CD4-positive, alpha-beta T cell treated with Interleukin-10 for 1 hour (primary cell): Measurements from ENCODE around the gene HOMER3.

Source experiments
- DNase-seq: peaks from one replicate; pipeline ENCODE4 v3.0.0-alpha.2; 2020

HOMER3 gene

DNA sequence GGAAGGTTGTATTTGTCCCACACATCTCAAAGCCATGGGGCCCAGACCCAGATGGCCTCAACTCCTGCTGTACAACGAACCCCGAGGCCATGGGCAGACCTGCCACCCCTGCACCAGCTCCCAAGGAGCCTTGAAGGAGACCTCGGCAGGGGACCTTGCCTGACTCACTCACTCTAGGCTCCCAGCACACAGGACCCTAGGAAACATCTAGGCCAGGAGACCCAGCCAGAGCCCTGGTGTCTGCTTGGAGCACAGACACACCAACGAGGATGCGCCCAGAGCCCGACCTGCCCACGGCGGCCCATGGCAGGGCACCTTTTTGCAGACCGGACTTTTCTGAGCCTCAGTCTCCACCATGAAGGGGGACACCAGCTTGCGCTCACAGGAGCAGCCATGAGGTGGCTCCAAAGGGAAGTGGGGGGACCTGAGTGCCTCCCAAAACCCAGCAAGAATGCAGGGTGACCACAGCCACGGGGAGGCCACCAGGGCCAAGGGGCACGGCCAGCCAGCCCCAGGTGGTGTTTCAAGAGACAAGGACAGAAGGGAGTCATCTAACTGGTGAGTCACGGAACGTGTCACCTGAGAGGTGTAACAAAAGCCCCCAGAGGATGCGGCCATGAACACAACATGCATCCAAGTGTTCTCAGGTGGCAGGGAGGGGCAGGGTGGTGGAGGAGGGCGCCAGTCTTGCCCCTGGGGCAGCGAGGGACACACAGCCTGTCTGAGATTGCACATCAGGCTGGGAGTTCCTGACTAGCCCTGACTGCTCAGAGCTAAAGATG, 40.1 kb downstream of the HOMER3 start:
- DNase-seq: no peak

DNA sequence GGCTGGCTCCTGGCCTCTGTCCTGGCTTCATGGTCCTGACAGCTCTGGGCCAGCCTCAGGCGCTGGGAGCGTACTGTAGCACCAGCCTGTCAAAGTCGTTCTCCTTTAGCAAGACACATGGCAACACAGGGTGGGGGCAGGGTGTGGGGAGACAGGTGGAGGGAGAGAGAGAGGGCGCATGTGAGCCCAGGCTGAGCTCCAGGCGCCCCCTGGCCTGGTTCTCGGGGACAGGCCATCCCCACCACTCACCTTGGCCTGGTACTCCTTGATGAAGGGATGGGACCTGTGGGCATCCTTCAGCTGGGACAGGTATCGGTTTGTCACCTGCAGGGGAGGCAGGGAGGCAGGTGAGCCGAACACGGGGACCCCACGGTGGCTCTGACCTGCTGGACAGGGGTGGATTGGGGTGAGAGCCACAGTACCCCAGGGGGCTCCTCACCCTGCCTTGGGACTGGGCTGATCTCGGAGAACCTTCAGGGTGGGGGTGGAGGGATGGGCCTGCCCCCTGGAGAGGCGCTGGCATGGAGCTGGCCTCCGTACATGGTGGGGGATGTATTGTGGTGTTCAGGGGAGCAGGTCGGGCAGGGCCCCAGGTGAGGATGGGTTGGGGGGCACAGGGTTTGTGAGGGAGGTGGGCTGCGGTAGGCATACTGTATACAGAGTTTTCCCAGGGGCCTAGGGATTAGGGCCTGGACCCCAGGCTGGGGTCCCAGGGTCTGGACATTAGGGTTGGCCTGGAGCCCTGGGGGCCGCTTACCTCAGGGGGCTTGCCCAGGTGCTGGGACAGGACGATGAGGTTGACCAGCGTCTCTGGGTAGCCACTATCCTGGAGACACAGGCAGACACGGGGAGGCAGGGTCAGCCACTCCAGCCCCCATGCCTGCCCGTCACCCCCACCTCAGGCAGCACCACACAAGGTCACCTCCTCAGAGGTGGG, 41.1 kb downstream of the HOMER3 start:
- no peak for DNase-seq

DNA sequence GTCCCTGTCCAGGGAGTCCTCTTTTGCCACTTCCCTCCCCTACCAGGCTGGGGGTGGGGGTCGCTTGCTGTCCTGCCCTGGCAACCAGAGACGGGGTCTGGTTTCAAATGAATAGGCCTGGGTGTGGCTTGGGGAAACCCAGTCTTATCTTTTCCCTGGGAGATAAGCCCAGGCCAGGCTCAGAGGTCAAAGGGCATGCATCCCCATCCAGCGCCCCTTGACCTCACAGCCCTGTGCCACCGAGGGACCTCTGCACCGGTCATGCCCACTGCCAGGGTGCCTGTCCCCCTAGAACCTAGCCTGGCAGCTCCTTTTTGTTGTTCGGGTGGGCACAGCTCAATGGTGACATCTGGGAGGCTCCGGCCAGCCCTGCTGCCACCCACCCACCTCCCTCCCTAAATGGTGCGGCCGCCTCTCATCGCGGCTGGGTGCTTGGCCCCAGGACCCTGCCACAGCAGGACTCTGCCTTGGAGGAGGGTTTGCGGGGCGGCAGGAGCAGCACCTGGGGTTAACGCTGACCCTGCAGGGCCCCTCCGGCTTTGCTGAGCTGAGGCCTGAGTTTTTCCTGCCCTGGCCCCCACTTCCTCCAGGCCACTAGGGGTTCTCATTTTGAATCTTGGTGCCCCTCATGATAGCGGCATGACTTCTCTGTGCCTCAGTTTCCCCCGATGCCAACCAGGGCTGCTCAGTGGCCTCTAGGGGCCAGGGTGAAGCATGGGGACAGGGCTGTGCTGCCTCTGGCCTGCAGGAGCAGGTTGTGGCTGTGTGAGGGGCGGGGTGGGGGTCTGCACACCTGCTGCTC, 42.2 kb downstream of the HOMER3 start:
- no peak for DNase-seq

DNA sequence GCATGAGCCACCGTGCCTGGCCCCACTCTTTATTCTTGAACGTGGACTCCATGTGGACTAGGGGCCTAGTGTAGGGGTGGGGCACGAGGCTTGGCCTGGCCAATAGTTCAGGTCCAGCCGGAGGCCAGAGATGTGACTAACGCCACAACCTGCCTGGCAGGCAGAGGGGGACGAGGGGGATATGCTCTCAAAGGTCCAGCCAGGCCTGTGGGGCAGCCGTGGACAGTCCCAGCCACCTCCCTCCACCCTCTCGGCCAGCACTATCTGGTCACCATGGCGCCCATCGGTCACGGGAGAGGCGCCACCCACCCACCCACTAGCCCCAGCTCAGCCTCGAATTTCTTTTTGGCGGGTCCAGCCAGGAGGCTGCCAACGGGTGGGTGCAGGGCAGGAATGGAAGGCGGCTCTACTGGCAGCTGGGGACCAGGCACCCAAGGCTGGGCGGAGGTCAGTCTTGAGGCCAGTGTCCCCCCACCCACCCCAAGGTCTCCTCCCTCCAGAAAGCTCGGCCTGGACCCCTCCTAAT, 42.9 kb downstream of the HOMER3 start:
- DNase-seq: no peak

DNA sequence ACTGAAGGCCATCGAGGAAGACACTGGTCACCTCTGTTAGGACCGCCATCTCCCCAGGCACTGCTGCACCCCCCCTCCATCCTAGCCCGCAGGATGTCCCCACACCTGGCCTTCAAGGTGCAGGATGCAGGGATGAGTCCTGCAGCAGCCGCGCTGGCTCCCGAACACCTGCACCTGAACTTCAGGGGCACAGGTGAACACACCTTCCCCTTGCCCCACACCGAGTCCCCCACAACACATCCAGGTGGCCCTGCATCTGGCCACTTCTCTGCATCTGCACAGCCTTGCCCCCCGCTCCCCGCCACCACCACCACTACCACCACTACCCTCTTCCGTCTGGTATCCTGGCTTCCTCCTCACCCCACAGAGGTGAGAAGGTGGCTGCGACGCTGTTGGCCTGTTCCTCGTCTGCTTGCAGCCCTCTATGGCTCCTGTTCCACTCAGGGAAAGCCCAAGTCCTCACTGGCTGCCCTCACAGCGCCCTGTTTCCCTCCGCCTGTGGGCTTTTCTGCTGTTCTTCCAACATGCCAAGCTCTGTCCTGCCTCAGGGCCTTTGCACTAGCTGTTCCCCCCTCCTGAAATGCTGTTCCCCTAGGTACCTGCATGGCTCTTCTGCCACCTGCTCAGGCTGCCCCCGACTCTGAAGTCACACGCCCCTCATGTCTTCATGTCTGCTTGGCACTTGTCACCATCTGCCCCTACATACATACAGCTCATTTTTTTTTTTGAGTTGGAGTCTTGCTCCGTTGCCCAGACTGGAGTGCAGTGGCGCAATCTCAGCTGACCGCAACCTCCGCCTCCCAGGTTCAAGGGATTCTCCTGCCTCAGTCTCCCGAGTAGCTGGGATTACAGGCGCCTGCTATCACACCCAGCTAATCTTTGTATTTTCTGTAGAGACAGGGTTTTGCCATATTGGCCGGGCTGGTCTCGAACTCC, 43.7 kb downstream of the HOMER3 start:
- no peak for DNase-seq

DNA sequence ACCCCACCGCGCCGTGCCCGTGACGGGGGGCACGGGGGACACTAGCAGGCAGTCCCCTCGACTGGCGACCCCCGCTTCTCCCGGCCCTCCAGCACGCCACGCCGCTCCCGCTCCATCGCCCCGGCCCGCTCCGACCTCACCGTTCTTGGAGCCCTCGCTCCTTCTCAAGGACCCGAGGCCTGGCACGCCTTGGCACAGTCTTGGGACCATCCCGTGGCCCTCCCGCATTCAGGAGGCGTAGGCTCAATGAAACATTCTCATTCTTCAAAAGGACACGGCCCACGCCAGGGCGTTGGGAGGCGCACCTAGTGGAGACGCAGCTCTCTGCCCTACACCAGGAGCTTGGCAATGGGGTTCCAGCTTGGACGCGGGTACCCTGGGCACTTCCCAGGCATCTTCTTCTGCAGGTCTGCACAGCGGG, 44.6 kb downstream of the HOMER3 start:
- no peak for DNase-seq

DNA sequence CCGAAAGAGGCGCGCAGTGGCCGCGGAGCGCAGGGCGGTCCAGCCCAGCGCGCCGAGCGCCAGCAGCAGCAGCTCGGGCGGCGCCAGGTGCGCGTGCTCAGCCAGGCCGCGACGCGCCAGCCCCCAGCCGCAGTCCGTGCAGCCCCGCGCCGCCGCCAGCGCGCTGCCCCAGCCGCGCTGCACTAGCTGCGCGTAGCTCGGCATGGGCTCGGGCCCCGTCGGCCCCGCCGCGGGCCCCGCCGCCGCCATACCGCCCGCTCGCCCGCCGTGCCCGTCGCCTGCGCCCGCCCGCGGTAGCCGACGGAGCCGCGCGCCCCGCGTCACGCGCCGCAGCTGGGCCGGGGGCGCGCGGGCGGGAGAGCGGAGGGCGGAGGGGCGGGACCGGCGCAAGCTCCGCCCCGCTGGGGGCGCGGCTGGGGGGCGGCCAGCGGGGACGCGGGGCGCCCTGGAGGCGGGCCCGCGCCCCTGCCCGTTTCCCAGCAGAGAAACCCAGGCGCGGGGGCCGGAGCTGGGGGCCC, 45.1 kb downstream of the HOMER3 start, which contains the start of gene CERS1:
Gene CERS1 (minus strand): TSS at position 335 of the 518 bp plus-strand sequence. CDS start 86 bp downstream, at position 249.
- DNase-seq: no peak

DNA sequence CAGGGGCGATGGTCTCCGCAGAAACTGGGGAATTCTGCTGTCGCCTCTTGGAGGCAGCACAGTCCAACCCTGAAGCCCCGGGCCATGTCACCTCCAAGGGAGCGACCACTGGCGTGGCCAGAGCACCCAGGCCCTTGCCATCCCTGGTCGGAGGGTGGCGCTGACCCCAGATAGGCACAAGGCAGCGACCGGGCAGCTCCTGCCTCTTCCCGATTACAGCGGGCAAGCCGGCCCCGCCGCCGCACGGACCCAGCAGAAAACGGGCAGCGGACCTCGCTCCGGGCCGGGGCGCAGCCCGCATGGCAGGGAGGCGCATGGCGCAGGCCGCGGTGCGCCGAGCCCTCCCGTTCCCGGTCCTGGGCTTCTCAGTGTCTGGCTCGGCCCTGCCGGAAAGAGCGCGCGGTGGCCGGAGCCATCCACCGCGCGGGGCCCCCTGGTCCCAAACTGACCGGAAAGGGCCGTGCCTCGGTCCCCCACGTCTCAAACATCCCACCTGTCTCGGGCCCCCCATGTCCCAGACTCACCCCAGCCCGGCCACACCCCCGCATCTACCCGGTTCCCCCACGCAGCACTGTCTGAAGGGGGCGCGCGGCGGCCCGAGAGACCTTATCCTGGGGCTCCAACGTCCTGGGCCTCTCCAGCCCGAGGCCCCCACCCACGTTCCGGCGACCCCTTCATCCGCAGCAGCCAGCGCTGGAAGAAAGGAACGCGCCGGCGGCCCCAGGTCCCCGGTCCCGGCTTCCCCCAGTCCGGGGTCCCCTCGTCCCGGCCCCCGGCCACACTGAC, 45.8 kb downstream of the HOMER3 start:
- no peak for DNase-seq

DNA sequence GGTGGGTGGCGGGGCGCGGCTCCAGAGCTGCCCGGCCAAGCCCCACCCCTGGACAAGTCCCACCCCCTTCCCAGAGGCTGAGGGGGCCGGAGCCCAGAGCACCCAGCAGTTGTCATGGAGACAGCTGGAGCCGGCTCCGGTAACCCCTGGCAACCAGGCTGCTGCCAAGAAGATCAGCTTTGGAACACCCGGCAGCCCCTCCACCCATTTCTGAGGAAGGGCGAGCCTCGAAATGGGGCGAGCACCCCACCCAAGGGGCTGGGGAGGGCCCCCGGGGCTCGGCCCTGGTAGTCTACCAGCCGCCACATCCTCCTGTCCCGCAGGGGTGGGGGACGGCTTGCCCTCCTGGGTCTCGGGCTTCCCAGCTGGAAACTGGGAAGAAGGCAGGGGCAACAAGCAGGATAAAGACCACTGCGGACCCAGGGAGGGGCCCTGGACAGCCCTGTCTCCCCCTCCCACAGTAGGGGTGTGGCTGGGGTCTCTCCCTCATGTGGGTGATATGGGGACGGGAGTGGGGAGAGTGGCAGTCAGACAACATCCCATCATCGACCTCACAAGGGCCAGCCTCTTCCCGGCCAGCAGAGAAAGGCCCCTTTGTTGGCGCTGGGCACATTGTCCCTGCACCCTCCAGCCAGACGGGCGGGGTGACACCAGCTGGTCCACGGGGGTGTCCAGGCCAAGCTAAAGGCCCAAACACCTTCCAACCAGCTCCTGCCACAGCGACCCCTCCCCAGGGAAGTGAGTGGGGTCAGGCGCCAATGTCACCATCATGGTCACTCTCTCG, 46.6 kb downstream of the HOMER3 start:
- no peak for DNase-seq

DNA sequence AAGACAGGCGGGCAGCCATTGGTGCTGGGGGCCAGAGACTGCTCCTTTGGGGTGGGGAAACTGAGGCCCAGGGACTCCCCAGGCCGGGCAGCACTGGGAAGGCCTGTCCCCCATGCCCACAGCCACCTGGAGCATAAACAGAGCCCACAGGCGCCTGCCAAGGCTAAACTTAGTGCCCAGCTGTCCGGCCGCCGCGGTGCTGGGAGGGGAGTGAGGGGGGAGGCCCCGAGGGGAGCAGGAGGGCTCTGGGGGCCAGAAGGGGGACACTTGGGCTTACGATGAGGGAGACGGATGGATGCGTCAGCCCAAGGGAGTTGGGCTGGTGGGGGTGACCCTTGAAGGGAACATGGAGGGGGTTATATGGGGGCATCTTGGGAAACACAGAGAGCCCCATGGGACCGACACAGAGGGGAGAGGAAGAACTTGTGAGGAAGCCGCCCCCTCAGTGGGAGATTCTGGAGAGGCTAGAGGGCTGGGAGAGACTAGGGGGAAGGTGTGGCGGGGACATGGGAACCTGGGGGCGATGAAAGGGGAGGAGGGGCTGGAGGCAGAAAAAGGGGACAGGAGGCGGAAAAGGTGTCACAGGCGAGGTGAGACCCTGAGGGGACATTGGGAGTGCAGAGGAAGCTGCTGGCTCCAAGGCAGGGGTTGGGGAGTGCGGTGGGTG, 47.3 kb downstream of the HOMER3 start:
- DNase-seq: no peak

DNA sequence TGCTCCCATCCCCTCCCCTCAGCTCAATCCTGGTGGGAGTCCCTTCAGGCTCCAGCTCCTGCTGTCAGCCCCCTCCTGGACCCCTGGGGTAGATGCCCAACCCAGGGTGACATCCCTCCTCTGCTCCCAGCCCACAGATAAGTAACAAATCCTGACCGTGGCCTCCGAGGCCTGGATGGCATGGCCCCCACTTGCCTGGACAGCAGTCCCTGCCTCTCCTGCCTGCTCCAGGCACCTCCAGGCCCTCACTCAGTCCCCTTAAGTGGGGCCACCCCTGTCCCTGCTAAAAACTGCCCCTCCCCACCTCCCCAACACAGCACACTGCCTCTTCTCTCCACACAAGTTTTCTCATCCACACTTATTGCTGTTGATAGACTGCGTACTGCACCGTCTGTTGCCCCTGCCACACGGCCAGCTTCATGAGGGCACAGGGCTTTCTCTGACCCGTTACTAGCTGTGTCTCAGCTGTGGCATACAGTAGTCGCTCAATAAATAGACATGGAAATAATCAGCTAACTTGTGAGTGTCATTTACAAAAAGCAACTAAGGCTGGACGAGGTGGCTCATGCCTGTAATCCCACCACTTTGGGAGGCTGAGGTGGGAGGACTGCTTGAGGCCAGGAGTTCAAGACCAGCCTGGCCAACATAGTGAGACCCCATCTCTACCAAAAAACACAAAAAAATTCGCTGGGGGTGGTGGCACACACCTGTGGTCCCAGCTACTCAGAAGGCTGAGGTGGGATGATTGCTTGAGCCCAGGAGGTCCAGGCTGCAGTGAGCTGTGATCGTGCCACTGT, 50.9 kb downstream of the HOMER3 start:
- DNase-seq: no peak

DNA sequence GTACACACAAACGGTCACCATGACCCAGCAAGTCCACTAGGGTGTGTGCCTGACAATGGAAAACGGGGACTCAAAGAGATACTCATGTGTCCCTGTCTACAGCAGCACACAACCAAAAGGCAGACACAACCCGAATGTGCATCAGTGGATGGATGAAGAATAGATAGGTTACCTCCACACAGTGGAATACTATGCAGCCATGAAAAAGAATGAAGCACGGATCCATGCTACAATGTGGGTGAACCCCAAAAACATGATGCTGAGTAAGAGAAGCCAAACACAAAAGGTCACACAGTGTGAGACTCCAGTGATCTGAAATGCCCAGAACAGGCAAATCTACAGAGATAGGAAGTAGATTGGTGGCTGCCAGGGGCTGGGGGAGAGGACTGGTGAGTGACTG, 54.0 kb downstream of the HOMER3 start:
- no peak for DNase-seq

DNA sequence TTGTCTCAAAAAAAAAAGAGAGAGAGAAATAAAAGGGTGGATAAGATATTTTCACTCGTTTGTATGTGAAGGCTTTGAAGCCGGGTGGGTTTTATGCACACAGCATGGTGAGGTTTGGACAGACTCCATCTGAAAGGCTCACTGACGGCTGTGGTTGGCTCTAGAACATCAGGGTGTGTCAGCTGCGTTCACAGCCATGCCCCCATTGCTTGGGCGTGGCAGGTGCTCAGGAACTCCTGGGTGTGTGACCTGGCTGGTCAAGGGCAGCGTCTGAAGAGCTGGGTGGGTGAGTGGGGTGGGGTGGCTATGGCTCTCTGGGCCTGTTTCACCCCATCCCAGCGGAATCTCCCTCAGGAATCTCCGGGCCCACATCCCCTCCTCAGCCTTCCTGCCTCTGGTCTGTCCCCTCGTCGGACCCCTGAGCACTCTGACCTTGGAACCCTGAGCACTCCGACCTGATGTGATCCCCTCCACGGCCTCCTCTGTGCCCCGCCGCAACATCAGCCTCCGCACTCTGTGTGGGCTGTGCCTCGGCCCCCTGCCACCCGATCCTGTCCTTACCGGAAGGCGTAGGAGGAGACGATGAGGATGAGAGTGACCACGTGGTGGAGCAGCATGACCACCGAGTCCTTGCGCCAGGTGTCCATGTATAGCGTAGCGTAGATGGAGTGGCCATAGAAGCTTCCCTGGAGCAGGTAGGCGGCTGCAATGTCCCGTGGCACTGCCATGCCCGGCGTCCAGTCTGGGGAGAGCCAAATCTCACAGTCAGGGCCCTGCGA, 57.3 kb downstream of the HOMER3 start:
- no peak for DNase-seq

DNA sequence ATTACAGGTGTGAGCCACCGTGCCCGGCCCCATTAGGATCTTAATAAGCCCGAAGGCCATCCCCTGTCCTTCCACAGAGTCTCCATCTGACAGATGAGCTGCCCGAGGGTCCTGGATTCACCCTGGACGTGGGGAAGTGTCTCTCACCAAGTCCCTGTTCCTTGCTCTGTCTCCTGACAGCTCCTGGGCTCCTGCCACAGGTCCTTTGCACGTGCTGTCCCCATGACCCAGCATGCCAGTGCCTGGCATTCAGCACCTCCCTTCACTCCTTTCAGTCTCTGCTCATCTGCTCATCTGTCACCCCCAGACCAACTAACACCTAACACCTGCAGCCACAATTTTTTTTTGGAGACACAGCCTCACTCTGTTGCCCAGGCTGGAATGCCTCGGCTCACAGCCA, 59.5 kb downstream of the HOMER3 start:
- no peak for DNase-seq

DNA sequence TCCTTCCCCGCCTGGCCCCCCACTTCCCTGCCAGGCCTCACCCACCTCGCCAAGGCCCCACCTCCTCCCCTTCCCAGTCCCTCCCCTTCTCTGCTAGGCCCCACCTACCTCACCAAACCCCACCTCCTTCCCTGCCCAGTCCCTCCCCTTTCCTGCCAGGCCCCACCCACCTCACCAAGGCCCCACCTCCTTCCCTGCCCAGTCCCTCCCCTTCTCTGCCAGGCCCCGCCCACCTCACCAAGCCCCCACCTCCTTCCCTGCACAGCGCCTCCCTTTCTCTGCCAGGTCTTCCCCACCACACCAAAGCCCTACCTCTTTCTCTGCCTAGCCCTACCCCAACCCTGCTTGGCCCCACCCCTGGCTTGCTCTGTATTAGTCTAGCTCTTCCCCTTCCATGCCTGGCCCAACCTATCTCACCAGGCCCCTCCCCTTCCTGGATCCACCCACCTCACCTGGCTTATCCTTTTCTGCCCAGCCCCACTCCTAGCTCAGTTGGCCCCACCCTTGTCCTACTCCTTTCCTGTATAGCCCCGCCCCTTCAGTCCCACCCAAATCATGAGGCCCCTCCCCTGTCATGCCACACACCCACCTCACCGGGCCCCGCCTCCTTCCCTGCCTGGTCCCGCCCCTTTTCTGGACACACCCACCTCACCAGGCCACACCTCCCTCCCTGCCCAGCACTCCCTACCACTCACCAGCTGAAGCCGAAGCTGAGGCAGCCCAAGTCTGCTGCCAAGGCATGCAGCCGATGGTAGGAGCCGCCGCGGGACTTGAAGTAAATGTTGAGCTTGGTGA, 61.2 kb downstream of the HOMER3 start:
- peak; percentile 28 for DNase-seq
